AG04450 (cell line): ENCODE results near the gene MLLT10. TPM values are rescaled to one million over a fixed set of nuclear protein-coding genes. Genes with fewer than 3 reads are reported as not detected.

ENCODE experiments used
- CTCF ChIA-PET: fragments of 300-600, 350-600 bp; formaldehyde crosslinking; extraction: SDS; loops from one replicate; lab custom pipeline; 2022; ENCODE audit warnings: antibody characterized with exemption, inconsistent platforms; lab: Charles Lee
- POLR2A ChIA-PET: fragments of 350-600 bp; formaldehyde crosslinking; extraction: SDS; loops from one replicate; lab custom pipeline; 2021; ENCODE audit warnings: antibody characterized with exemption, inconsistent platforms; lab: Yijun Ruan, JAX
- DNase-seq: peaks from one replicate; pipeline ENCODE4 v3.0.0-alpha.2; 2011; ENCODE audit warnings: low read depth, low spot score
- H3K27ac ChIP-seq: one replicate; pipeline ENCODE4 v1.5.1; 2012; ENCODE audit warnings: low read depth, low read length, control low read depth
- H3K27me3 ChIP-seq: one replicate; pipeline ENCODE4 v1.6.0; 2012; ENCODE audit warnings: low read length; ENCODE audit not compliant: control insufficient read depth, insufficient read depth
- H3K4me3 ChIP-seq: 2 replicates; pipeline ENCODE4 v1.5.1; 2011; ENCODE audit warnings: mild to moderate bottlenecking, low read depth, low read length, control low read depth
- H3K9me3 ChIP-seq: 2 replicates; pipeline ENCODE4 v1.5.1; 2012; ENCODE audit warnings: low read length; ENCODE audit not compliant: control insufficient read depth, insufficient read depth
- polyA plus RNA-seq: library from polyadenylated mRNA; depleted of rRNA; stranded (reverse); fragments of >200 nt; gene quantifications from 2 replicates; pipeline ENCODE4 v1.2.3, GENCODE V29; 2011
- TF ChIP-seq, protein P1 (sequence below): IDR thresholded peaks from 2 replicates; pipeline ENCODE4 v1.5.1; 2011; ENCODE audit warnings: low read depth, low read length, control low read depth, inconsistent platforms

Gene MLLT10
- polyA plus RNA-seq, 1 experiment = 41.0 TPM

GRCh38 chr10:21753497-21754270 lies 219.7 kb downstream of the MLLT10 start:
- no peaks in the 10 kb centered on the region; the same call in 1 of the 2 replicates for H3K9me3 ChIP-seq
- H3K27ac ChIP-seq = no peak overlapping the region
- H3K4me3 ChIP-seq = no peak overlapping the region
- no peak for DNase-seq
- no peaks in the 10 kb centered on the region for H3K27me3 ChIP-seq
- POLR2A ChIA-PET = no interaction called here
- TF ChIP-seq, protein P1, sequence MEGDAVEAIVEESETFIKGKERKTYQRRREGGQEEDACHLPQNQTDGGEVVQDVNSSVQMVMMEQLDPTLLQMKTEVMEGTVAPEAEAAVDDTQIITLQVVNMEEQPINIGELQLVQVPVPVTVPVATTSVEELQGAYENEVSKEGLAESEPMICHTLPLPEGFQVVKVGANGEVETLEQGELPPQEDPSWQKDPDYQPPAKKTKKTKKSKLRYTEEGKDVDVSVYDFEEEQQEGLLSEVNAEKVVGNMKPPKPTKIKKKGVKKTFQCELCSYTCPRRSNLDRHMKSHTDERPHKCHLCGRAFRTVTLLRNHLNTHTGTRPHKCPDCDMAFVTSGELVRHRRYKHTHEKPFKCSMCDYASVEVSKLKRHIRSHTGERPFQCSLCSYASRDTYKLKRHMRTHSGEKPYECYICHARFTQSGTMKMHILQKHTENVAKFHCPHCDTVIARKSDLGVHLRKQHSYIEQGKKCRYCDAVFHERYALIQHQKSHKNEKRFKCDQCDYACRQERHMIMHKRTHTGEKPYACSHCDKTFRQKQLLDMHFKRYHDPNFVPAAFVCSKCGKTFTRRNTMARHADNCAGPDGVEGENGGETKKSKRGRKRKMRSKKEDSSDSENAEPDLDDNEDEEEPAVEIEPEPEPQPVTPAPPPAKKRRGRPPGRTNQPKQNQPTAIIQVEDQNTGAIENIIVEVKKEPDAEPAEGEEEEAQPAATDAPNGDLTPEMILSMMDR = no peak
- CTCF ChIA-PET = no interaction called here

GRCh38 chr10:21754410-21755011 lies 220.5 kb downstream of the MLLT10 start:
- ChIA-PET CTCF (no interaction called here), POLR2A (no interaction called here)

DNA sequence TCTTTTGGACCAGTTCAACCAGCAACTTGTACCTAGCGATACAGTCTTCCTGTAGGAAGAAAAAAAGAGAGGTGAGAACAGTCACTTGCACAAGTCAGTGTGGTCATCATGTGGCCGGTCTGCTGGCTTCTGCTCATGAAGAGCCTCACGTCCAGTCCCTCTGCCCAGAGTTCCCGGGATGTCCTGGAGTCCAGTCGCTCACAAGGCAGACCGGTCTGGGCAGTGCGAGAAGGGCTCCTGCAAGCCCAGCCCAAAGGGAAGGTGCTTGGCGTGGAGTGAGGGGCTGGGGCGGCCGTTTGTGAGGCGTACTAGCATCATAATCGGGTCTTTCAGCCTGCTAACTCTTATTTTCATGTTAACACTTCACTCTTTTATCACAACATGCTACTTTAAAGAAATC lies 222.7 kb downstream of the MLLT10 start:
- TF ChIP-seq, protein P1 = no peak
- no peak for DNase-seq
- ChIA-PET CTCF (interaction anchor here (0.8 kb wide), 1 partner anchor 25 kb away, joined by 3 read pairs; no protein-coding TSS in a partner anchor), POLR2A (interaction anchor here (0.6 kb wide), 1 partner anchor 33 kb away, joined by 4 read pairs; no protein-coding TSS in a partner anchor)
- Histone ChIP-seq H3K27me3 (no peaks in the 10 kb centered on the region), H3K27ac (no peak overlapping the region), H3K9me3 (no peaks in the 10 kb centered on the region; the same call in 1 of the 2 replicates), H3K4me3 (no peak overlapping the region)

More at GRCh38 chr10:21754410-21755011, 220.5 kb downstream of the MLLT10 start:
- TF ChIP-seq, protein P1 = no peak
- DNase-seq = no peak
- Histone ChIP-seq H3K9me3 (no peaks in the 10 kb centered on the region; the same call in 1 of the 2 replicates), H3K4me3 (no peak overlapping the region), H3K27me3 (no peaks in the 10 kb centered on the region), H3K27ac (no peak overlapping the region)

DNA sequence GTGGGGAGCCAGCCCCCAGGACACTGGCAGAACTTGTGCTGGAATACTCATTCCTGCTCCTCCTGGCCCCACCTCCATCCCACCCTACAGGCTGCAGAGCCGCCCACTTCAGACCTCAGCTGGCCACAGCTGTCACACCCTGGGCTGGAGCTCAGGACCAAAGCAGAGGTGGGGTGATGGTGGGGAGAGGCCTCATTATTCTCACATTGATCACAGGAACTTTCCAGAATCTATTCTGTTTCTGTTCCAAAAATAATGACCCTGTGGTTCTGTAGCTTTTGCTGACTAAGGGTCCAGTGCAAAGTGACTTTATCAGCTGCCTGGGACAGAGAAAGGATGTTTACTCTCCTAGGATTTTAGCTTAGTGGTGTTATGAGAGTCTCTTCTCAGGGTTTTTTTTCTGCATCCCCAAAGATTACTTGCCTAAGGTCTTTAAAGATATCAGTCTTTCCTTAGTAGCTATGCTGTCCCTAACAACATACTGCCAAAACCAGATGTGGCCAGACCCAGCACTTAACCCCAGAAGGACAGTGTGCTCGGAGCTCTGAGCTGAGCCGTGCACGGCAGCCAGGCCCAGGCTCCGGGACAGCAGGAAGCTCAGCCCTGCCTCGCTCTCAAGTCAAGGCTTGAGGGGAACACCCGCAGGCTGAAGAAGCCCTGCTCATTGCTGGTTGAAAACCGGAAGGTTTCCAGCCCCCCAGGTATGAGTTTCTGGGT lies 223.3 kb downstream of the MLLT10 start:
- Histone ChIP-seq H3K27me3 (no peaks in the 10 kb centered on the region), H3K27ac (no peak overlapping the region), H3K4me3 (no peak overlapping the region), H3K9me3 (no peaks in the 10 kb centered on the region; the same call in 1 of the 2 replicates)
- TF ChIP-seq, protein P1 = no peak
- DNase-seq = no peak
- ChIA-PET POLR2A (interaction anchor here (0.6 kb wide), 1 partner anchor 33 kb away, joined by 4 read pairs; no protein-coding TSS in a partner anchor), CTCF (interaction anchor here (0.8 kb wide), 1 partner anchor 26 kb away, joined by 3 read pairs; no protein-coding TSS in a partner anchor)
